H1 (cell line): ENCODE data around the gene SLC2A4. TPM values are rescaled to one million over a fixed set of nuclear protein-coding genes. Genes with fewer than 3 reads are reported as not detected.

Experiments used
- EGR1 ChIP-seq: IDR thresholded peaks from 2 replicates; pipeline ENCODE4 v1.6.1; 2011; ENCODE audit warnings: low read depth, low read length, borderline replicate concordance
- HDAC2 ChIP-seq, 2 experiments: fragments of 300-600 bp in 1 of 2; sonication (generic) in 1 of 2; IDR thresholded peaks; 2 replicates each; pipeline ENCODE4 v1.6.1; 2011 to 2012; ENCODE audit warnings: low read depth in 2 of 2, low read length in 2 of 2, mild to moderate bottlenecking in 2 of 2, moderate library complexity in 2 of 2, borderline replicate concordance in 1 of 2, inconsistent platforms in 1 of 2
- RAD21 ChIP-seq, 2 experiments: IDR thresholded peaks in 1 of 2; conservative IDR thresholded peaks in 1 of 2; 2 replicates each; pipeline ENCODE4 v1.6.1; 2011; ENCODE audit warnings: low read depth in 2 of 2, low read length in 2 of 2, improper control_type of control experiment in 1 of 2, inconsistent platforms in 1 of 2, mild to moderate bottlenecking in 1 of 2, moderate library complexity in 1 of 2
- RBBP5 ChIP-seq: IDR thresholded peaks from 2 replicates; pipeline ENCODE4 v1.7.1; 2012; ENCODE audit warnings: low read depth, mild to moderate bottlenecking, inconsistent platforms, low read length, moderate library complexity, borderline replicate concordance
- SAP30 ChIP-seq: fragments of 300-600 bp; sonication (generic); IDR thresholded peaks from 2 replicates; pipeline ENCODE4 v1.7.1; 2012; ENCODE audit warnings: low read length, moderate library complexity, mild to moderate bottlenecking, inconsistent platforms; ENCODE audit not compliant: insufficient read depth, insufficient replicate concordance
- SIX5 ChIP-seq: IDR thresholded peaks from 2 replicates; pipeline ENCODE4 v1.6.1; 2011; ENCODE audit warnings: mild to moderate bottlenecking, low read depth, low read length
- polyA plus RNA-seq, 7 experiments: library from polyadenylated mRNA; depleted of rRNA in 3 of 7; stranded (reverse) in 5 of 7; unstranded in 2 of 7; fragments of >200 nt in 5 of 7; fragments of 200-250 nt in 2 of 7; gene quantifications; 1 replicate in 5 of 7; 2 replicates in 1 of 7; 4 replicates in 1 of 7; pipeline versions ENCODE4 v1.2.1 to v1.2.3, GENCODE V29; 2011 to 2013; ENCODE audit warnings: missing spikeins in 2 of 7, mixed read lengths in 2 of 7
- total RNA-seq: library from RNA; stranded (reverse); fragmentation: NEBNext Ultra II Directional; extraction: Animal tissue kit (Norgen Biotek cat#: 25700); gene quantifications from 2 replicates; pipeline ENCODE4 v1.2.1, GENCODE V29; 2021
- TF ChIP-seq, protein P1 (sequence below): fragments of 300-600 bp; sonication (generic); IDR thresholded peaks from 2 replicates; pipeline ENCODE4 v1.7.1; 2012; ENCODE audit warnings: low read length, moderate library complexity, mild to moderate bottlenecking, inconsistent platforms; ENCODE audit not compliant: insufficient replicate concordance

SLC2A4 gene
- total and polyA plus RNA-seq, 2 of the 8 experiments (the other 6 are each of a cell fraction or from before 2014, with no cell fraction given) = 5.7 to 6.9 TPM

DNA sequence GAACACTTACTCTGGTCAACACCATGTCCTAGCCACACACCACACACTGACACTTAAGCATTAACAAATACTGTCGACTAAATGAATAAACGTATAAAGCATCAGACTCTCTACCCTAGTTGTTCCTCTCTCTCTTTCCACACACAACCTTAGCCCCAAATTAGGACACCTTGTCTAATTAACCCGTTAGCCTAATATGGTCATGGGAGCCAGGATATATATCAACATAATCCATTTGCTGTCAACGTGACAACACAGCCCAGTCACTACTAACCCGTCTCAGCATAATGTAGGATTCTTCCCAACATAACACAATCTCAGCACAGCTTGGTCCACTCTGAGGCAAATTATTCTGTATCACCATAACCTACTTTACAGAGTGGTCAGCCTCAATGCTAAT is 49.4 kb upstream of the SLC2A4 start (continued):
- TF ChIP-seq SAP30 (no peak), RAD21 (IDR thresholded peaks at IDR 0.05 in 1 of 2, conservative IDR thresholded peaks at IDR 0.05 in 1 of 2; ENCODE audit: low read depth in 2 of 2, low read length in 2 of 2) (no peak), SIX5 (no peak), EGR1 (no peak), HDAC2 (IDR thresholded peaks at IDR 0.05; ENCODE audit: borderline replicate concordance in 1 of 2, low read depth in 2 of 2, low read length in 2 of 2) (no peak), RBBP5 (no peak)
- TF ChIP-seq, protein P1, sequence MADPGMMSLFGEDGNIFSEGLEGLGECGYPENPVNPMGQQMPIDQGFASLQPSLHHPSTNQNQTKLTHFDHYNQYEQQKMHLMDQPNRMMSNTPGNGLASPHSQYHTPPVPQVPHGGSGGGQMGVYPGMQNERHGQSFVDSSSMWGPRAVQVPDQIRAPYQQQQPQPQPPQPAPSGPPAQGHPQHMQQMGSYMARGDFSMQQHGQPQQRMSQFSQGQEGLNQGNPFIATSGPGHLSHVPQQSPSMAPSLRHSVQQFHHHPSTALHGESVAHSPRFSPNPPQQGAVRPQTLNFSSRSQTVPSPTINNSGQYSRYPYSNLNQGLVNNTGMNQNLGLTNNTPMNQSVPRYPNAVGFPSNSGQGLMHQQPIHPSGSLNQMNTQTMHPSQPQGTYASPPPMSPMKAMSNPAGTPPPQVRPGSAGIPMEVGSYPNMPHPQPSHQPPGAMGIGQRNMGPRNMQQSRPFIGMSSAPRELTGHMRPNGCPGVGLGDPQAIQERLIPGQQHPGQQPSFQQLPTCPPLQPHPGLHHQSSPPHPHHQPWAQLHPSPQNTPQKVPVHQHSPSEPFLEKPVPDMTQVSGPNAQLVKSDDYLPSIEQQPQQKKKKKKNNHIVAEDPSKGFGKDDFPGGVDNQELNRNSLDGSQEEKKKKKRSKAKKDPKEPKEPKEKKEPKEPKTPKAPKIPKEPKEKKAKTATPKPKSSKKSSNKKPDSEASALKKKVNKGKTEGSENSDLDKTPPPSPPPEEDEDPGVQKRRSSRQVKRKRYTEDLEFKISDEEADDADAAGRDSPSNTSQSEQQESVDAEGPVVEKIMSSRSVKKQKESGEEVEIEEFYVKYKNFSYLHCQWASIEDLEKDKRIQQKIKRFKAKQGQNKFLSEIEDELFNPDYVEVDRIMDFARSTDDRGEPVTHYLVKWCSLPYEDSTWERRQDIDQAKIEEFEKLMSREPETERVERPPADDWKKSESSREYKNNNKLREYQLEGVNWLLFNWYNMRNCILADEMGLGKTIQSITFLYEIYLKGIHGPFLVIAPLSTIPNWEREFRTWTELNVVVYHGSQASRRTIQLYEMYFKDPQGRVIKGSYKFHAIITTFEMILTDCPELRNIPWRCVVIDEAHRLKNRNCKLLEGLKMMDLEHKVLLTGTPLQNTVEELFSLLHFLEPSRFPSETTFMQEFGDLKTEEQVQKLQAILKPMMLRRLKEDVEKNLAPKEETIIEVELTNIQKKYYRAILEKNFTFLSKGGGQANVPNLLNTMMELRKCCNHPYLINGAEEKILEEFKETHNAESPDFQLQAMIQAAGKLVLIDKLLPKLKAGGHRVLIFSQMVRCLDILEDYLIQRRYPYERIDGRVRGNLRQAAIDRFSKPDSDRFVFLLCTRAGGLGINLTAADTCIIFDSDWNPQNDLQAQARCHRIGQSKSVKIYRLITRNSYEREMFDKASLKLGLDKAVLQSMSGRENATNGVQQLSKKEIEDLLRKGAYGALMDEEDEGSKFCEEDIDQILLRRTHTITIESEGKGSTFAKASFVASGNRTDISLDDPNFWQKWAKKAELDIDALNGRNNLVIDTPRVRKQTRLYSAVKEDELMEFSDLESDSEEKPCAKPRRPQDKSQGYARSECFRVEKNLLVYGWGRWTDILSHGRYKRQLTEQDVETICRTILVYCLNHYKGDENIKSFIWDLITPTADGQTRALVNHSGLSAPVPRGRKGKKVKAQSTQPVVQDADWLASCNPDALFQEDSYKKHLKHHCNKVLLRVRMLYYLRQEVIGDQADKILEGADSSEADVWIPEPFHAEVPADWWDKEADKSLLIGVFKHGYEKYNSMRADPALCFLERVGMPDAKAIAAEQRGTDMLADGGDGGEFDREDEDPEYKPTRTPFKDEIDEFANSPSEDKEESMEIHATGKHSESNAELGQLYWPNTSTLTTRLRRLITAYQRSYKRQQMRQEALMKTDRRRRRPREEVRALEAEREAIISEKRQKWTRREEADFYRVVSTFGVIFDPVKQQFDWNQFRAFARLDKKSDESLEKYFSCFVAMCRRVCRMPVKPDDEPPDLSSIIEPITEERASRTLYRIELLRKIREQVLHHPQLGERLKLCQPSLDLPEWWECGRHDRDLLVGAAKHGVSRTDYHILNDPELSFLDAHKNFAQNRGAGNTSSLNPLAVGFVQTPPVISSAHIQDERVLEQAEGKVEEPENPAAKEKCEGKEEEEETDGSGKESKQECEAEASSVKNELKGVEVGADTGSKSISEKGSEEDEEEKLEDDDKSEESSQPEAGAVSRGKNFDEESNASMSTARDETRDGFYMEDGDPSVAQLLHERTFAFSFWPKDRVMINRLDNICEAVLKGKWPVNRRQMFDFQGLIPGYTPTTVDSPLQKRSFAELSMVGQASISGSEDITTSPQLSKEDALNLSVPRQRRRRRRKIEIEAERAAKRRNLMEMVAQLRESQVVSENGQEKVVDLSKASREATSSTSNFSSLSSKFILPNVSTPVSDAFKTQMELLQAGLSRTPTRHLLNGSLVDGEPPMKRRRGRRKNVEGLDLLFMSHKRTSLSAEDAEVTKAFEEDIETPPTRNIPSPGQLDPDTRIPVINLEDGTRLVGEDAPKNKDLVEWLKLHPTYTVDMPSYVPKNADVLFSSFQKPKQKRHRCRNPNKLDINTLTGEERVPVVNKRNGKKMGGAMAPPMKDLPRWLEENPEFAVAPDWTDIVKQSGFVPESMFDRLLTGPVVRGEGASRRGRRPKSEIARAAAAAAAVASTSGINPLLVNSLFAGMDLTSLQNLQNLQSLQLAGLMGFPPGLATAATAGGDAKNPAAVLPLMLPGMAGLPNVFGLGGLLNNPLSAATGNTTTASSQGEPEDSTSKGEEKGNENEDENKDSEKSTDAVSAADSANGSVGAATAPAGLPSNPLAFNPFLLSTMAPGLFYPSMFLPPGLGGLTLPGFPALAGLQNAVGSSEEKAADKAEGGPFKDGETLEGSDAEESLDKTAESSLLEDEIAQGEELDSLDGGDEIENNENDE = no peak
